ENCODE results near the gene CRY1.

DNA sequence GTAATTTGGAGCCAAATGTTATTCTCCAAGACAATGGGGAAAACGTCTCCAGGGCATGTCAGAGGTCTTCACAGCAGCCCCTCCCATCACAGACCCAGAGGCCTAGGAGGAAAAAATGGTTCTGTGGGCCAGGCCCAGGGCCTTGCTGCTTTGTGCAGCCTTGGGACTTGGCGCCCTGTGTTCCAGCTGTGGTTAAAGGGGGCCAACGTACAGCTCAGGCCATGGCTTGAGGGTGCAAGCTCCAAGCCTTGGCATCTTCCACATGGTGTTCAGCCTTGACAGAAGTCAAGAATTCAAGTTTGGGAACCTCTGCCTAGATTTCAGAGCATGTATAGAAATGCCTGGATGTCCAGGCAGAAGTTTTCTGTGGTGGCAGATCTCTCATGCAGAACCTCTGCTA is 3.2 kb upstream of the CRY1 start:
- TF ChIP-seq, protein P1, sequence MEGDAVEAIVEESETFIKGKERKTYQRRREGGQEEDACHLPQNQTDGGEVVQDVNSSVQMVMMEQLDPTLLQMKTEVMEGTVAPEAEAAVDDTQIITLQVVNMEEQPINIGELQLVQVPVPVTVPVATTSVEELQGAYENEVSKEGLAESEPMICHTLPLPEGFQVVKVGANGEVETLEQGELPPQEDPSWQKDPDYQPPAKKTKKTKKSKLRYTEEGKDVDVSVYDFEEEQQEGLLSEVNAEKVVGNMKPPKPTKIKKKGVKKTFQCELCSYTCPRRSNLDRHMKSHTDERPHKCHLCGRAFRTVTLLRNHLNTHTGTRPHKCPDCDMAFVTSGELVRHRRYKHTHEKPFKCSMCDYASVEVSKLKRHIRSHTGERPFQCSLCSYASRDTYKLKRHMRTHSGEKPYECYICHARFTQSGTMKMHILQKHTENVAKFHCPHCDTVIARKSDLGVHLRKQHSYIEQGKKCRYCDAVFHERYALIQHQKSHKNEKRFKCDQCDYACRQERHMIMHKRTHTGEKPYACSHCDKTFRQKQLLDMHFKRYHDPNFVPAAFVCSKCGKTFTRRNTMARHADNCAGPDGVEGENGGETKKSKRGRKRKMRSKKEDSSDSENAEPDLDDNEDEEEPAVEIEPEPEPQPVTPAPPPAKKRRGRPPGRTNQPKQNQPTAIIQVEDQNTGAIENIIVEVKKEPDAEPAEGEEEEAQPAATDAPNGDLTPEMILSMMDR (IDR thresholded peaks at IDR 0.05), result no peak
- no peak for TF ChIP-seq POLR2AphosphoS5 (IDR thresholded peaks at IDR 0.05; ENCODE audit: low read depth, low read length)
- TF ChIP-seq TAF1 (IDR thresholded peaks at IDR 0.05; ENCODE audit: borderline replicate concordance, low read depth, low read length), result no peak
- TF ChIP-seq, protein P2, sequence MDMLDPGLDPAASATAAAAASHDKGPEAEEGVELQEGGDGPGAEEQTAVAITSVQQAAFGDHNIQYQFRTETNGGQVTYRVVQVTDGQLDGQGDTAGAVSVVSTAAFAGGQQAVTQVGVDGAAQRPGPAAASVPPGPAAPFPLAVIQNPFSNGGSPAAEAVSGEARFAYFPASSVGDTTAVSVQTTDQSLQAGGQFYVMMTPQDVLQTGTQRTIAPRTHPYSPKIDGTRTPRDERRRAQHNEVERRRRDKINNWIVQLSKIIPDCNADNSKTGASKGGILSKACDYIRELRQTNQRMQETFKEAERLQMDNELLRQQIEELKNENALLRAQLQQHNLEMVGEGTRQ (IDR thresholded peaks at IDR 0.05; ENCODE audit: borderline replicate concordance, low read depth, low read length), result no peak
- TF ChIP-seq, protein P3, sequence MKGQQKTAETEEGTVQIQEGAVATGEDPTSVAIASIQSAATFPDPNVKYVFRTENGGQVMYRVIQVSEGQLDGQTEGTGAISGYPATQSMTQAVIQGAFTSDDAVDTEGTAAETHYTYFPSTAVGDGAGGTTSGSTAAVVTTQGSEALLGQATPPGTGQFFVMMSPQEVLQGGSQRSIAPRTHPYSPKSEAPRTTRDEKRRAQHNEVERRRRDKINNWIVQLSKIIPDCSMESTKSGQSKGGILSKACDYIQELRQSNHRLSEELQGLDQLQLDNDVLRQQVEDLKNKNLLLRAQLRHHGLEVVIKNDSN (IDR thresholded peaks at IDR 0.05; ENCODE audit: borderline replicate concordance, low read depth), result no peak
- no peak for TF ChIP-seq MXI1 (IDR thresholded peaks at IDR 0.05; ENCODE audit: low read depth, low read length)
